ENCODE results near the gene CORO2B.

GRCh38 chr15:68587769-68588385 lies 9.1 kb downstream of the CORO2B start:
- TF ChIP-seq CTCF (IDR thresholded peaks at IDR 0.05) (no peak), POLR2A (IDR thresholded peaks at IDR 0.05) (no peak)

All from Peyer's patch (tissue), 4 donors.